ENCODE data around the gene SMAD6. TPM values are rescaled to one million over a fixed set of nuclear protein-coding genes. Genes with fewer than 3 reads are reported as not detected.

SMAD6 gene
- total and polyA plus RNA-seq, 2 donors (not counting 1 experiment from before 2014, with no cell fraction given), result 0.03 to 0.37 TPM

DNA sequence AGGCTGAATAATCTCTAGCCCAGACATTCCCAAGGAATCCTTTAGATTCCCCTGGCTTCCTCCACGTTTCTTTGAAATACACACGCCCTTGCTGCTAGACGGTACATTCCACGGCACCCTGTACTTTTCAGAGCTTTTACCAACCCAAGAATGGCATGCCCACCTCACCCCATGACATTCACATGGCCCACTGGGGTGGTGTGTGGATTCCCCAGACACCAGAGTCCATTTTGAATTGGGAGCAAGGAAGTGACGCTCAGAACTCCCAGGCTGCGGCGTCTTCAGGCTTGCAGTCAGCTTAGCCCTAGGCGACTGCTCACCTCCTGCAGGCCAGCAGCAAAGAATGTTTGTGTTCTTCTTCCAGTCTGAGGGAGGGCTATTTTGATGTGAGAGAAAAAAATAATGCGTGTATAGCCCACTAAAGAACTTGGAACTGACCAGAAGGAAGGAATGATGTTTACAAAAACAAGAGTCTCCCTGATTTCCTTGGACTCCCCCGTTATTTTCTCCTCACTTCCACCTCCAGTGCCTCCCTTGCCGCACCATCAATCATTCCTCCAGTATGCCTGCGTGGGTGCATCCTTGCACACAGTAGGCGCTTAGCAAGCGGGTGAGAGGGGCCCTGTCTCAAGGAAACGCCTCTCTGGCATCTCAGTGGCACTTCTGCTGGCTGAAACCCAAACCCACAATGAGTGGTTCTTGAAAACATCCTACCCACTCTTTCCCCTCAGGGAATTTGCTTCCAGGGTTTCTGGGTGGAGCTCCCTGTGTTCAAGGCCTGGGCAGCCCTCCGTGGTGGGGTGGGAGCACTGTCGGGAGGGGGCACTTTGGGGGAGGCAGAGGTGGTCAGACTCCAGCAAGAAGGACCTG lies 59.9 kb downstream of the SMAD6 start:
- H3K79me2 ChIP-seq (ENCODE audit: control insufficient read depth, insufficient read depth, low read length), result no peaks in the 10 kb centered on the region
- no peak for DNase-seq
- Mint-ChIP-seq H3K27ac (no peak overlapping the region), H3K4me3 (no peak overlapping the region), H3K4me1 (peaks cover 6% of the 10 kb centered on the region), H3K27me3 (peaks cover 56% of the 10 kb centered on the region), H3K9me3 (ENCODE audit: insufficient read depth) (no peaks in the 10 kb centered on the region)
- H2AFZ ChIP-seq (ENCODE audit: insufficient read depth, low read depth, low read length, poor library complexity, severe bottlenecking), result no peak overlapping the region
- ChIA-PET POLR2A (no interaction called here), CTCF (no interaction called here)
- H3K4me2 ChIP-seq (replicated peaks; ENCODE audit: low read depth, low read length, poor library complexity, severe bottlenecking), result no peak overlapping the region
- peaks cover 0 to 12% (median 0%) of the 10 kb centered on the region in 3 donors for H3K9me3 ChIP-seq (ENCODE audit: control extremely low read depth in 1 of 3, control insufficient read depth in 2 of 3, insufficient read depth in 1 of 3, low read length in 2 of 3)
- no peak for ATAC-seq (ENCODE audit: low read depth)
- H3K36me3 ChIP-seq (replicated peaks in 1 of 2; ENCODE audit: control extremely low read depth in 1 of 2, control insufficient read depth in 1 of 2, extremely low read depth in 1 of 2, insufficient read depth in 2 of 2, low read length in 1 of 2), result no peaks in the 10 kb centered on the region
- H4K20me1 ChIP-seq (ENCODE audit: control insufficient read depth, insufficient read depth, low read length, poor library complexity, severe bottlenecking), result no peaks in the 10 kb centered on the region
- no peak for TF ChIP-seq EZH2 (IDR thresholded peaks at IDR 0.05; ENCODE audit: borderline replicate concordance, insufficient read depth, low read depth, low read length, poor library complexity, severe bottlenecking)
- TF ChIP-seq, protein P1, sequence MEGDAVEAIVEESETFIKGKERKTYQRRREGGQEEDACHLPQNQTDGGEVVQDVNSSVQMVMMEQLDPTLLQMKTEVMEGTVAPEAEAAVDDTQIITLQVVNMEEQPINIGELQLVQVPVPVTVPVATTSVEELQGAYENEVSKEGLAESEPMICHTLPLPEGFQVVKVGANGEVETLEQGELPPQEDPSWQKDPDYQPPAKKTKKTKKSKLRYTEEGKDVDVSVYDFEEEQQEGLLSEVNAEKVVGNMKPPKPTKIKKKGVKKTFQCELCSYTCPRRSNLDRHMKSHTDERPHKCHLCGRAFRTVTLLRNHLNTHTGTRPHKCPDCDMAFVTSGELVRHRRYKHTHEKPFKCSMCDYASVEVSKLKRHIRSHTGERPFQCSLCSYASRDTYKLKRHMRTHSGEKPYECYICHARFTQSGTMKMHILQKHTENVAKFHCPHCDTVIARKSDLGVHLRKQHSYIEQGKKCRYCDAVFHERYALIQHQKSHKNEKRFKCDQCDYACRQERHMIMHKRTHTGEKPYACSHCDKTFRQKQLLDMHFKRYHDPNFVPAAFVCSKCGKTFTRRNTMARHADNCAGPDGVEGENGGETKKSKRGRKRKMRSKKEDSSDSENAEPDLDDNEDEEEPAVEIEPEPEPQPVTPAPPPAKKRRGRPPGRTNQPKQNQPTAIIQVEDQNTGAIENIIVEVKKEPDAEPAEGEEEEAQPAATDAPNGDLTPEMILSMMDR (IDR thresholded peaks at IDR 0.05), result no peak
- no peak overlapping the region for H3K27ac ChIP-seq (ENCODE audit: low read length in 2 of 2)
- peaks cover 0 to 46% (median 14%) of the 10 kb centered on the region in 4 experiments for H3K27me3 ChIP-seq (replicated peaks in 1 of 4; ENCODE audit: control extremely low read depth in 1 of 4, control insufficient read depth in 3 of 4, insufficient read depth in 4 of 4, low read length in 3 of 4)
- H3K4me1 ChIP-seq (ENCODE audit: control insufficient read depth in 2 of 2, insufficient read depth in 2 of 2, low read length in 2 of 2), result peaks cover 4 to 5% of the 10 kb centered on the region in 2 donors
- WGBS (ENCODE audit: insufficient coverage), result 63% methylated on average over 16 of the region's 17 CpGs
- intact Hi-C loops (cut with micrococcal nuclease), result no loop called here
- H3K4me3 ChIP-seq (ENCODE audit: control extremely low read depth in 1 of 5, extremely low read depth in 1 of 5, insufficient read depth in 1 of 5, low read depth in 2 of 5, low read length in 4 of 5), result no peak overlapping the region
- H3K9ac ChIP-seq (ENCODE audit: low read length), result no peak overlapping the region
